Endothelial cell of umbilical vein (primary cell): ENCODE results near the gene NPAS4.

Experiments
- POLR2A ChIP-seq: IDR thresholded peaks from 2 replicates; pipeline ENCODE4 v1.6.1; 2012; ENCODE audit warnings: low read depth, mild to moderate bottlenecking, control low read depth, low read length
- POLR2AphosphoS5 ChIP-seq: IDR thresholded peaks from 2 replicates; pipeline ENCODE4 v1.6.1; 2012; ENCODE audit warnings: low read depth, mild to moderate bottlenecking, control low read depth, low read length, moderate library complexity; ENCODE audit not compliant: insufficient read depth
- TF ChIP-seq, protein P1 (sequence below), 2 donors: IDR thresholded peaks; 1 replicate in 1 of 2; 2 replicates in 1 of 2; pipeline ENCODE4 v1.5.1; 2011; ENCODE audit warnings: low read length in 2 of 2, mild to moderate bottlenecking in 2 of 2, moderate library complexity in 2 of 2, control low read depth in 1 of 2, inconsistent platforms in 1 of 2, low read depth in 1 of 2; ENCODE audit not compliant: insufficient read depth in 1 of 2; ENCODE audit errors: extremely low read depth in 1 of 2

DNA sequence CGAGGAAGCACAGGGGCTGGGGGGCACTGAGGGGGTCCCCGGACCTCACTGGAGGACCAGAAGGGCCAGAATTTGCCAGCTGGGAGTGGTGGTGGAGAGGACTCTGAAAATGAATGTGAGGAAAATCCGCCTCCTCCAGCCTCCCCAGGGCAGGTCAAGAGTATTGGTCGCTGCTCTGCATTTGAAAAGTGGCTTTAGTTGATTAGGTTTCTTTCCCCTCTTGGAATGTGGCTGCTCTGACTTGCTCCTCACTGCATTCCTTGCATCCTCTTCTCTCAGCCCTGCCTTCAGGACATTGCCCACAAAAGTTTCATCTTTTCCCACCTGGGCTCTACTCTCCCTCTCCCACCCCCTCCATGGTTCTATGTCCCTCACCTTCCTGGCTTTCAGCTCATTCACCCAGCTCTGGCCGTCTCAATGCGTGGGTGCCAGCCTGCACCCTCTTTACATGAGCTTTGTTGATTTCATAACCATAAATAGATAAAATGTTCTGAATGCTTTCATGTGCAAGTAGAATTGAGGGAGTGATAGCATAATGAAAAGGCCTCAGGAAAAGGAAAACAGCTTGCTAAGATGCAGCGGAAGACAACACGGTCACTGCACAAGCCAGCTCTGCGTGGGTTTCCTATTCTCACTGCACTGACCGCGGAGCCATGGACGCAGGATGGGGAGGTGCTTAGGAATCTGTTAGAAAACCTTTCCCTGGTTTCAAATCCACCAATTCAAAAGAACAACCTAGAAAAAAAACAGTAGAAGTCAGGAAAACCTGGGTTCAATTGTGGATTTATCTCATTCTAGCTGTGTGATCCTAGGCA is 6.5 kb upstream of the NPAS4 start:
- TF ChIP-seq POLR2A (no peak), POLR2AphosphoS5 (no peak)
- TF ChIP-seq, protein P1, sequence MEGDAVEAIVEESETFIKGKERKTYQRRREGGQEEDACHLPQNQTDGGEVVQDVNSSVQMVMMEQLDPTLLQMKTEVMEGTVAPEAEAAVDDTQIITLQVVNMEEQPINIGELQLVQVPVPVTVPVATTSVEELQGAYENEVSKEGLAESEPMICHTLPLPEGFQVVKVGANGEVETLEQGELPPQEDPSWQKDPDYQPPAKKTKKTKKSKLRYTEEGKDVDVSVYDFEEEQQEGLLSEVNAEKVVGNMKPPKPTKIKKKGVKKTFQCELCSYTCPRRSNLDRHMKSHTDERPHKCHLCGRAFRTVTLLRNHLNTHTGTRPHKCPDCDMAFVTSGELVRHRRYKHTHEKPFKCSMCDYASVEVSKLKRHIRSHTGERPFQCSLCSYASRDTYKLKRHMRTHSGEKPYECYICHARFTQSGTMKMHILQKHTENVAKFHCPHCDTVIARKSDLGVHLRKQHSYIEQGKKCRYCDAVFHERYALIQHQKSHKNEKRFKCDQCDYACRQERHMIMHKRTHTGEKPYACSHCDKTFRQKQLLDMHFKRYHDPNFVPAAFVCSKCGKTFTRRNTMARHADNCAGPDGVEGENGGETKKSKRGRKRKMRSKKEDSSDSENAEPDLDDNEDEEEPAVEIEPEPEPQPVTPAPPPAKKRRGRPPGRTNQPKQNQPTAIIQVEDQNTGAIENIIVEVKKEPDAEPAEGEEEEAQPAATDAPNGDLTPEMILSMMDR (IDR thresholded peaks at IDR 0.05; ENCODE audit: extremely low read depth in 1 of 2, insufficient read depth in 1 of 2, low read depth in 1 of 2, low read length in 2 of 2), result no peak
